ENCODE measurements around the gene OSM. TPM values are rescaled to one million over a fixed set of nuclear protein-coding genes. Genes with fewer than 3 reads are reported as not detected.
A peak's percentile ranks its signal among the peaks of the same experiment; 100 is the strongest.

Gene OSM
- total RNA-seq, 2 donors from 2014 or later, result not detected

- H3K4me3 ChIP-seq, result peak within 1 kb of the TSS in 1 of 2 donors; percentile 17
- H3K27me3 ChIP-seq, result peaks cover 0 to 12% of the 10 kb centered on the region in 2 donors
- H3K4me1 ChIP-seq, result peaks cover 22% of the 10 kb centered on the region
- DNase-seq, result peak in 1 of 4 donors; percentile 38
- intact Hi-C loops (cut with DNase I), result no loop called here
- ATAC-seq, result peak; percentile 36
- TF ChIP-seq CTCF (IDR thresholded peaks at IDR 0.05) (peak in 2 of 7 experiments; percentile 15 to 29), POLR2A (IDR thresholded peaks at IDR 0.05) (no peak)
- H3K36me3 ChIP-seq (replicated peaks in 1 of 2; ENCODE audit: insufficient read depth in 1 of 2, low read depth in 2 of 2), result no peaks in the 10 kb centered on the region
- WGBS, 2 donors, result 2 to 3% methylated on average over 41 to 59 of the region's 64 CpGs
- peak within 1 kb of the TSS in 3 of 4 donors; percentile 8 to 44 (median 20) for H3K27ac ChIP-seq
- H3K9me3 ChIP-seq, result no peaks in the 10 kb centered on the region
These were observed 20.5 kb downstream of the OSM start, which contains the start of gene LIF for GRCh38 chr22:30245985-30246813. Gene LIF, minus strand, starts transcription at chr22:30246759. Its CDS starts 64 bp downstream, at chr22:30246695.

GRCh38 chr22:30245181-30245984 lies 21.3 kb downstream of the OSM start:
- DNase-seq (no peak), ATAC-seq (peak; percentile 17)
- 59 to 62% methylated on average over 11 to 15 of the region's 15 CpGs for WGBS, 2 donors
- H3K4me1 ChIP-seq, result peaks cover 22% of the 10 kb centered on the region
- TF ChIP-seq CTCF (IDR thresholded peaks at IDR 0.05) (no peak), POLR2A (IDR thresholded peaks at IDR 0.05) (no peak)
- peaks cover 0 to 12% of the 10 kb centered on the region in 2 donors for H3K27me3 ChIP-seq
- no peaks in the 10 kb centered on the region for H3K36me3 ChIP-seq (replicated peaks in 1 of 2; ENCODE audit: insufficient read depth in 1 of 2, low read depth in 2 of 2)
- intact Hi-C loops (cut with DNase I), result no loop called here
- H3K4me3 ChIP-seq, result no peak overlapping the region
- H3K27ac ChIP-seq, result no peak overlapping the region
- no peaks in the 10 kb centered on the region for H3K9me3 ChIP-seq

GRCh38 chr22:30244641-30245040 lies 22.0 kb downstream of the OSM start:
- Histone ChIP-seq H3K4me3 (no peak overlapping the region), H3K4me1 (peaks cover 22% of the 10 kb centered on the region), H3K27ac (no peak overlapping the region), H3K27me3 (peaks cover 0 to 12% of the 10 kb centered on the region in 2 donors), H3K36me3 (replicated peaks in 1 of 2; ENCODE audit: insufficient read depth in 1 of 2, low read depth in 2 of 2) (no peaks in the 10 kb centered on the region), H3K9me3 (no peaks in the 10 kb centered on the region)
- ATAC-seq (no peak), DNase-seq (no peak)
- TF ChIP-seq POLR2A (IDR thresholded peaks at IDR 0.05) (no peak), CTCF (IDR thresholded peaks at IDR 0.05) (no peak)
- intact Hi-C loops (cut with DNase I), result no loop called here
- 79 to 84% methylated on average over 5 of the region's 5 CpGs for whole genome bisulfite sequencing, 2 donors

GRCh38 chr22:30244066-30244465 lies 22.6 kb downstream of the OSM start:
- peaks cover 22% of the 10 kb centered on the region for H3K4me1 ChIP-seq
- H3K27me3 ChIP-seq, result peaks cover 0 to 12% of the 10 kb centered on the region in 2 donors
- no peak overlapping the region for H3K27ac ChIP-seq
- WGBS, 2 donors, result 86 to 90% methylated on average over 10 of the region's 10 CpGs
- TF ChIP-seq CTCF (IDR thresholded peaks at IDR 0.05) (no peak), POLR2A (IDR thresholded peaks at IDR 0.05) (no peak)
- no peak overlapping the region for H3K4me3 ChIP-seq
- H3K9me3 ChIP-seq, result no peaks in the 10 kb centered on the region
- no peak for DNase-seq
- intact Hi-C loops (cut with DNase I), result no loop called here
- H3K36me3 ChIP-seq (replicated peaks in 1 of 2; ENCODE audit: insufficient read depth in 1 of 2, low read depth in 2 of 2), result no peaks in the 10 kb centered on the region
- ATAC-seq, result no peak

Measured in body of pancreas (tissue), 4 donors.